Measurements from ENCODE around the gene PDZRN3.

PDZRN3 gene

GRCh38 chr3:73552700-73553099 is 72.0 kb downstream of the PDZRN3 start:
- no peak for DNase-seq

GRCh38 chr3:73550032-73550431 is 74.7 kb downstream of the PDZRN3 start:
- no peak for DNase-seq

DNA sequence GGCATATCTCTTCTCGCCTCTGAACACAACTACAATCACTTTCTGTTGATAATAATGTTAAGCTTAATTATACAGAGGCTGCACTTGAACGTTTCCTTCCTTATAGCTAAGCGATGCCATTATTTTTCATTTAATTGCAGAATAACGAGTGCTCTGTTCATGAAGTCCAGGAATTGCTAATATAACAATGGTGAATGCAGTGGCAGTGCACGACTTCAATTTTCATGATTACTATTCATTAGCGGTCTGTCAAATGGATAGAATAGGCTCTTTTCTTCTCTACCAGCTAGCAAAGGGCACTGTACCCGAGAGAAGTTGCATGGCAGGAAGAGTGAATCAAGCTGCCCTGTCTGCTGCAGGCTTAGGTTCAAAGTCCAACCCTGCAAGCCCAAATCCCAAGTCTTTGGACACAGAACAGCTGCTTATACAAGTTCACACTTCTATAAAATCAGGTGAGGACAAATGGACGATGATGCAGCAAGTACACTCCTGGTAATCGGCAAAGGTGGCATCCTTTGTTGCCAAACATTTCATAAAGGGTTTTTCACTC is 75.6 kb downstream of the PDZRN3 start:
- DNase-seq = no peak

DNA sequence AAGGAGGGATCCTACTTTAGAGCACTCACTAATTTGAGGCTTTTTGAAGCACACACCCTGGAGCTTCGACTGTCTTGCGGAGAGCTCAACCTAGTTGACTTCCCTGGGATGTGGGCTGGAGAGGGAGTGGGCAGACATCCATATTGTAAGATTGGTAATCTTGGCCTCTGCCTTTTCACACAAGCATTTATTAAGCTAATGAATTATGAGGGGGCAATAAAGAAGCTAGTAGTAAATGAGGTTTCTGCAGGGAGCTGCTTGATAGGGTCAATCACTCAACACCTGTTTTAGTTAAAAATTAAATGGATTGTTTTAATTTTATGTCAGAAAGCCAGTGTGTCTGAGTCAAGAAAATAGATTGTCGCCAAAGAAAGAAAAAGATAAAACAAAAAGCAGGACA is 76.3 kb downstream of the PDZRN3 start:
- no peak for DNase-seq

- DNase-seq = no peak
Measured at GRCh38 chr3:73547427-73548248, 77.1 kb downstream of the PDZRN3 start.

DNA sequence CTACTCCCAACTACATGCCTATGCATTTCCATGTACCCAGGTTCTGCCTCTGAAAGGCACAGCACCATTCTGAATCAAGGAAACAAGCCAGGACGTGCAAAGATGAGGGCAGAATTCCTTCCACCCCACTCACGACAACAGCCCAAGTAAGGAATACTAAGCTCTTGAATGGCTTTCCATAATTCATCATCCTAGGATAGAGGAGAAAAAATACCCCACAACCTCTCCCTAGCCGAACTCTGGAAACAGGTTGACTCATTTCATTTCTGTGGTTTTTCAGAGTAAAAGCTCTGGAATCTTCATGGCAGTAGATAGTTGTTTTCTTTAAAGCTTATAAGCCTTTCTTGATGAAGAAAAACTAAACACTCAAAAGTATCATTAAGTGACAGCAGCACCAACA is 77.8 kb downstream of the PDZRN3 start:
- DNase-seq = no peak

GRCh38 chr3:73543412-73543811 is 81.3 kb downstream of the PDZRN3 start:
- DNase-seq = no peak

GRCh38 chr3:73542136-73542535 is 82.6 kb downstream of the PDZRN3 start:
- no peak for DNase-seq

DNA sequence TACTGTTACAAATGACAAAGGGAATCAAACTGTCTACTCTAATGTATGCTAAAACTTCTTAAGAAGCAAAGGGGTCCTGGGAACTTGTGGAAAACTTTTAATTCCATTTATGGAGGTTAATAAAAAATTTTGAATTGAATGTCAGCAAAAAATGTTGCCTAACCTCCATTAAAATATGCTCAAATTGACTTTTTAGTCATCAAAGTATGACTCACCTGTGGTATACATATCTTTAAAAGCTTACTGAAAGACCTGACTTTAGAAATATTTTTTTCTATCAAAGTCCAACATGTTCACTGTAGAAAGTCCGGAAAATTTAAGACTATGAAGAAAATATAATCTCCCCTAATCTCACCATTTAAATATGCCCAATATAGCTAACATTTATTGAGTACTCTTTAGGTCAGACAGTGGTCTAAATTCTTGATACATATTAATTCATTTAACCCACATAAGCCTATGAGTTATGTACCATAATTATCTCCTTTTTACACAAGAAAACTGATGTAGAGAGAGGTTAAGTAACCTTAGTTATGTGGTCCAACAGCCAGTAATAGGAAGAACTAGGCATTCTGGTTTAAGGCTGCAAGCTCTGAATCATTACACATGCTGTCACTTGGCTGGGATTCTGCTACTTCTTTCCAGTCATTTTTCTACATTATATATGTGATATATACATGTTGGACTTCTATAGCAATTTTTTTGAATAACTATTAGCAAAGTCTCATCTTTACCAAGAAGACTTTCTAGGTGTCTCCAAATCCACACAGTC is 83.6 kb downstream of the PDZRN3 start:
- no peak for DNase-seq

- no peak for DNase-seq
Measured at GRCh38 chr3:73538486-73538885, 86.3 kb downstream of the PDZRN3 start.

DNA sequence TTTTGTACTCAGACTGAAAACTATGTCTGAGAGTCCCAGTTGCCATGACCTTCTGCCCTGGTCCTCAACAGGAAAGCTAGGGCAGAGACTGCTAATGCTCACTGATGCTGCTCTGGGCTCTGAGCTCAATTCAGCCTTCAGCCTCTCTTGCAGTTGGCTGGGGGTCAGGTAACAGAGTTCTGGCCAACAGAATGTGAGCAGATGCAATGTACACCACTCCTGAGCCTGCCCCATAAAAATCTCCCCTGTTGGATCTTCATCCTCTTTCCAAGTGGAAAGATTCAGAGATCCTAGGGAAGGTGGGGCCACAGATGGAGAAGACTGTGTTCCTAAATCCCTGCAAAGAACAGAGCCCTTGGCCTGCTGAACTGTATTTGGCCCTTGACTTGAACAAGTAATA is 87.8 kb downstream of the PDZRN3 start:
- no peak for DNase-seq

GRCh38 chr3:73536336-73536895 is 88.3 kb downstream of the PDZRN3 start:
- DNase-seq = no peak

DNA sequence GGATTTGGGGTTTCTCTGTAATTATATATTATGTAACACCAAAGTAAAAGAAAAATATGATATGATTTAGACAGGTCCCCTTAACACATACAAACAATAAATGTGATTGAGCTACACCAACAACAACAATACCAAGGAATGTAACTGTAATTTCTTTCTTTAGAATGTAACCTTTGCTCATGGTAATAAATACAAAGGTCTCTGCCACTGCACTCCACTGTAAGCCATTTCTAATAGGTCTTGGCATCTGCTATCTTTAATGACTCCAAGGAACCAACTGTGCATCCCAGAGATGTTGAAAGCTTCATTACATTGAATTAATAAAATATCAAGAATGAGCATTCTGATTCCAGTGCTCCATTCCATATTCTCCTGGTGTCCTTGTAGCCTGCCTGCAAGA is 88.8 kb downstream of the PDZRN3 start:
- no peak for DNase-seq

GRCh38 chr3:73535137-73535536 is 89.6 kb downstream of the PDZRN3 start:
- DNase-seq = no peak

GRCh38 chr3:73530022-73530396 is 94.7 kb downstream of the PDZRN3 start:
- DNase-seq = no peak

- DNase-seq = no peak
Measured at GRCh38 chr3:73529308-73530021, 95.3 kb downstream of the PDZRN3 start.

GRCh38 chr3:73525591-73525990 is 99.2 kb downstream of the PDZRN3 start:
- no peak for DNase-seq

DNA sequence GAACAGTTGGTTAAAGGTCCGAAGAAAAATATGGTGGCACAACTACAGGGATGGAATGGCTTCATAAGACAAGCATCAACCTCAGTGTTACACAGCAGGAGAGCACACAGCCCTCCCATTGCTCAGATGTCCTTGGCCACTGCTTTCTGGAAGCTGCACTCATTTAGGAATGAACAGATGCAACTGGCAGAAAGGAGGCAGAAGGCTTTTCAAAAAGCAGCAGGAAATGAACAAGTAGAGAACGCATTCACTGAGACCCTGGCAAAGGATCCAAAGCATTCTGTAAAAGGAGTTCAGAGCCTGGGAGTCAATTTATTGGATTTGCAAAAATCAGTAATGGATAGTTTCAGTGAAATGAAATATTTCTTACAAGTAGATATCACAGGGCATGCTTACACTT is 101.1 kb downstream of the PDZRN3 start:
- DNase-seq = no peak

DNA sequence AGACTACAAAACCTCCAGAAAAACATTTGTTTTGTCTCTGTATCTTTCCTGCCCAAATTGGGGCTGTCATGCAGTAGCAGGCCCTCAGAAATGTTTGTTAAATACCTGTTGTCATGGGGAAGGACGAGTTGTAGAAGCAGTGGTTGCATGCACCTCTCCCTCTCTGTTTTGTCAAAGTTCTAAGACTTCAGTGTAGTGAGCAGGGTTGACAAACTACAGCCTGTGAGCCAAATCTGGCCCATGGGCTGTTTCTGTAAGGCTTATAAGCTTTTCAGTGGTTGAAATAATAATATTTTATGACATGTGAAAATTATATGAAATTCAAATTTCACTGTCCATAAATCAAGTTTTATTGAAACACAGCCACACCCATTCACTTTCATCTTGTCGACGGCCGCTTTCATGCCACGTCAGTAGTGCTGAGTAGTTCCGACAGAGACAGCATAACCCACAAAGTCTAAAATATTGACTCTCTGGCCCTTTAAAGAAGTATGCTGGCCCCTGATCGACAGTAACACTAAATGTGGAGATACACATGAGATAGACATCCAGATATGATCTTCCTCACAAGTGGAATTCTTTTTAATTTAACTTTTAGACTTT is 102.9 kb downstream of the PDZRN3 start:
- no peak for DNase-seq

DNA sequence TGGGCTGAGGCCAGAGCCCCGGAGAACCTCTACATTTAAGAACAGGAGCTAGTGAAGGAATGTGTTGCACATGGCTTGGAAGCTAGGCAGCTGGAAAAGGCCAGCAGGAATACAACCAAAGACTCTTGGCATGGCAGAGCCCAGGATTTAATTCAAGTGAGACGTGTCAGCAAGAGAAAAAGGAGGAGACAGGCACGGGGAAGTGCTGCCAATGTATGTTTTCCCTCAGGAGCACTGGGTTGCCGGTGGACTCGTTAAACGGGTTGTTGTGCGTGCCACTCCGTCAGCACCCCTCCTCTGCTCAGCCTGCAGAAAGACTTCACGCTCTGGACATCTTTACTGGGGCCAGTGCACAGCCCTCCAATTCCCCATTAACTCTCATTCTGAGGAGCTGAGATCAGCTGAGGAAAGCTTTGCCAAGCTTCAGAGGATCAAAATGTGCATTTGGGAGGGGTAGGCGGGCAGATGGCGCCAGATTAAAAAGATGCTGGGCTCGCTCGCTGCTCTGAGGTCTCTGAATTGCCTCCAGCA is 103.7 kb downstream of the PDZRN3 start:
- DNase-seq = no peak

DNA sequence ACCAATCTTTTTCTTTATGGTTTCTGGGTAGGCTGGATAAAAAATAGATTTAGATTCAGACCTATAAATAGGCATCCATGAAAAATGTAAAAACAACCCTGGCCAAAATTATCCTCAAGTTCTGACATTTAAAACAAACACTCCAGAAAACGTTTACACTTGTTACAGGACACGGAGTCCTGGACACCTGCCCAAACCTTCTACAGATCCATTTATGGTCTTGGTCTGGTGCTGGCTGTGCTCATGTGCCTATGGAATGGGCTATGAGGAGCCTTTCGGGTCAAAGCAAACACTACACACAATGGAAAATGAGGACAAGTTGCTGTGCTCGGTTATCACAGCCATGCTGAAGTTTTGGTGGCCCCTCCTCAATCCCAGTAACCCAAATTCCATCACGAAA is 108.1 kb downstream of the PDZRN3 start:
- no peak for DNase-seq

DNA sequence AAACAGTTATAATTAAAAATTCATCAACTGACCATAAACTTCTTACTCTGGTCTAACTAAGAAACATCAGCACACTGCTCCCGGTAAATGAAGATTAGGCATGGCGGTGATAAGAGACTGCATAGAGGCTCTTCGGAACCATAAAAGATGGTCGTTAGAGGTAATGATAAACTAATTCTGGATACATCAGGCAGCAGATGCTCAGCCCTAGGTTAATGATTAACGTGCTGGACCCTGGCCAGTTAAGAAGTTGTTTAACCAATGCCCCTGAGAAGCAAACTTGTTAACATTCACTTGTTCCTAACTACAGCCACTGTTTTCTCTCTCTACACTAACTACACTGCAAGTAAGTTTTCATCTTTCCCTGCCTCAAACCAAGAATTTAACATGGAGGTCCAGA is 111.5 kb downstream of the PDZRN3 start:
- DNase-seq = no peak
